GM18867 (cell line): Measurements from ENCODE around the gene MAGEC3.
"Not testable (repeated sequence)": the region's sequence is repeated elsewhere in the genome, so short reads cannot be mapped to it uniquely, and the experiment has no call there.

Source experiments
- ATAC-seq: cut with Tn5 transposase; IDR thresholded peaks from one replicate; pipeline ENCODE4 v1.9.1; 2021; ENCODE audit warnings: mild to moderate bottlenecking, moderate library complexity; ENCODE audit not compliant: unreplicated experiment

MAGEC3 gene, protein sequence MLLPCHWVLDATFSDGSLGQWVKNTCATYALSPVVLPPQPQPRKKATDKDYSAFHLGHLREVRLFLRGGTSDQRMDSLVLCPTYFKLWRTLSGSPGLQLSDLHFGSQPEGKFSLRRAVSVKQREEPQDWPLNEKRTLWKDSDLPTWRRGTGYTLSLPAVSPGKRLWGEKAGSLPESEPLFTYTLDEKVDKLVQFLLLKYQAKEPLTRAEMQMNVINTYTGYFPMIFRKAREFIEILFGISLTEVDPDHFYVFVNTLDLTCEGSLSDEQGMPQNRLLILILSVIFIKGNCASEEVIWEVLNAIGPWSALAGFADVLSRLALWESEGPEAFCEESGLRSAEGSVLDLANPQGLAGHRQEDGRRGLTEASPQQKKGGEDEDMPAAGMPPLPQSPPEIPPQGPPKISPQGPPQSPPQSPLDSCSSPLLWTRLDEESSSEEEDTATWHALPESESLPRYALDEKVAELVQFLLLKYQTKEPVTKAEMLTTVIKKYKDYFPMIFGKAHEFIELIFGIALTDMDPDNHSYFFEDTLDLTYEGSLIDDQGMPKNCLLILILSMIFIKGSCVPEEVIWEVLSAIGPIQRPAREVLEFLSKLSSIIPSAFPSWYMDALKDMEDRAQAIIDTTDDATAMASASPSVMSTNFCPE

GRCh38 chrX:141838016-141838415 is at the start of gene MAGEC3:
TSS of gene MAGEC3 (plus strand) at chrX:141838316. CDS start at chrX:141838316, 0 bp downstream.
- no peak for ATAC-seq

- no peak for ATAC-seq
These were observed 46.3 kb upstream of the MAGEC3 start for GRCh38 chrX:141791856-141792255.

- ATAC-seq, result no peak
These were observed 26.7 kb upstream of the MAGEC3 start for GRCh38 chrX:141811438-141811837.

- ATAC-seq, result no peak
These were observed 23.8 kb upstream of the MAGEC3 start for GRCh38 chrX:141814213-141814857.

DNA sequence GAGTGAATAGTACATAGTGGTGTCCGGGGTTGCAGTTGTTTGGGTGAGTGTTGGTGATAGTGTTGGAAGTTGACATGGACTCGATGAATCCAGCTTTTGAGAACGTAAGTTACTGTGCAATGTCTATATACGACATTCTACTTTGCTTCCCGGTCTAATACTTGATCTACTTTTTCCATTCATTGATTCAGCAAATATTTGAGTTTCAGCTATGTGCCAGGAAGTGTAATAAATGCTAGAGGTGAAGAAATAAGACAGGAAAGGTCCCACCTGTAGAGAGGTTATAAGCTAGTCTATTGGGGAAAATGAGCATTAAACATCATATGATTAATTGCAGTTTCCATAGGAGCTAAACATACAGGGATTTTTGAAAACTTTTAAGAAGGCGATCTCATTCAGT is 22.2 kb upstream of the MAGEC3 start:
- ATAC-seq, result no peak

GRCh38 chrX:141832247-141832646 is 5.9 kb upstream of the MAGEC3 start:
- no peak for ATAC-seq

DNA sequence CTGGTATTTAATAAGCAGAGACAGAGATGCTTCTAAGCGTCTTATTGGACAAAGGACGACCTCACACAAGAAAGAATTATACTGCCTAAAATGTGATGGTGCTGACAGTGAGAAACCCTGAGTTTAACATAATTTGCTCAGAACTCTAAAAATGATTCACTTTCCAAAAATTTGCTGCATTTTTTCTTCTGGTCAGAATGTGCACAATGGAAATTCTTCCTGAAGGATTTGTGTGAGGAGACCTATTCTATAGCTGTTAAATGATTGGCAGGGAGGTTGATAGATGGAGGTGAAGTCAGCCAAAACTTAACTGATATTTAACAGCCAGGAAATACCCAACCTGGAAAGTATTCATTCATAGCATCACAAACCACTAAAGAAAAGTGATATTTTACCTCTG is 1.7 kb downstream of the MAGEC3 start:
- ATAC-seq, result no peak

- ATAC-seq, result no peak
These were observed 19.4 kb downstream of the MAGEC3 start for GRCh38 chrX:141857479-141857878.

GRCh38 chrX:141879616-141880015 is 41.5 kb downstream of the MAGEC3 start:
- no peak for ATAC-seq

GRCh38 chrX:141888811-141889210 is 50.7 kb downstream of the MAGEC3 start:
- ATAC-seq, result not testable (repeated sequence)

DNA sequence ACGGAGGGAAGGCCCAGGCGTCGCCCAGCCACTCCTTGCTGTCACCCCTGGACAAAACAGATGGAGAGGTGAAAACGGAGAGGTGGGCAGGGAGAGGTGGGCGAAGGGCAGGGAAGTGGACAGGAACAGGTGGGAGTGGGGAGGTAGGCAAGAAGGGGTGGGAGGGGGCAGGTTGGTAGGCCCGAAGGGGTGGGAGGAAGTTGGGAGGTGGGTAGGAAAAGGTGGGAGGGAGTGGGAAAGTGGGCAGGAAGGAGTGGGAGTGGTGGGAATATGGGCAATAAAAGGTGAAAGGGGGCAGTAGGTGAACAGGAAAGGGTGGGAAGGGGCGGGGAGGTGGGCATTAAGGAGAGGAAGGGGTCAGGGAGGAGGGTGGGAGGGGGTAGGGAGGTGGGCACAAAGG is 56.6 kb downstream of the MAGEC3 start:
- no peak for ATAC-seq

GRCh38 chrX:141897690-141898089 is 59.6 kb downstream of the MAGEC3 start:
- ATAC-seq, result no peak

- ATAC-seq, result no peak
These were observed 64.2 kb downstream of the MAGEC3 start for GRCh38 chrX:141902366-141902765.

DNA sequence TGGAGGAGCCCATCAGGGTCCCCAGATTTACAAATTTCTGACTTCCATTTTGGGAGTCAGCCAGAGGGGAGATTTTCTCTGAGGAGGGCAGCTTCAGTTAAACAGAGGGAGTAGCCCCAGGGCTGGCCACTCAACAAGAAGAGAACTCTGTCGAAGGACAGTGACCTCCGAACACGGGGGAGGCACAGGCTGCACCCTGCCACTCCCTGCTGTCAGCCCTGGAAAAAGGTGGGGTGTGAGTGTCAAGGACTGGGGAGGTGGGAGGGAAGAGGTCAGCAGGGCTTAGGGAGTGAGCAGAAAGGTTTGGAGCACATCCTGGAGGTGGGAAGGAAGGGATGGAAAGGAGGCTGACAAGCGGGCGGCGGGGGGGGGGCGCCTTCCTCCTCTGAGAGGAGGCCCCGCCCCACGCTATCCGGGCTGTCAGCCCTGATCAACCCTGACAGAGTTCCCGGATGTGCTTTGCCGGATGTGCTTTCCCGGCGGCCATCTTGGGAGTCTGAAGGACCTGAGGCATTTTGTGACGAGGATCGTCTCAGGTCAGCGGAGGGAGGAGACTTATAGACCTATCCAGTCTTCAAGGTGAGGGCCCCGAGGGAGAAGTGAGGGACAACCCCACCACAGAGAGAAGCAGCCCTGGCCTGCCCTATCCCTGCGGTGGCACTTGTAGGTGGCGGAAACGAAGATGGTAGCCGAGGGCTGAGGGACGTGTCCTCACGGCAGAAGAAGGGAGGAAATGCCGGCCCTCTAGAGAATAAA is 65.5 kb downstream of the MAGEC3 start, which contains the start of gene MAGEC1:
TSS of gene MAGEC1 (plus strand) at position 495 of the 756 bp plus-strand sequence. CDS start 1,179 bp downstream, outside the sequence.
- ATAC-seq, result no peak

GRCh38 chrX:141904262-141904661 is 66.1 kb downstream of the MAGEC3 start:
- no peak for ATAC-seq

- ATAC-seq, result no peak
These were observed 79.7 kb downstream of the MAGEC3 start for GRCh38 chrX:141917801-141918200.

- no peak for ATAC-seq
These were observed 86.2 kb downstream of the MAGEC3 start for GRCh38 chrX:141924293-141924692.

- ATAC-seq, result no peak
These were observed 90.3 kb downstream of the MAGEC3 start for GRCh38 chrX:141928432-141928831.

GRCh38 chrX:141934059-141934641 is 96.0 kb downstream of the MAGEC3 start:
- no peak for ATAC-seq

GRCh38 chrX:141935645-141936044 is 97.5 kb downstream of the MAGEC3 start:
- ATAC-seq, result no peak

- no peak for ATAC-seq
These were observed 98.0 kb downstream of the MAGEC3 start for GRCh38 chrX:141936080-141936479.
